Fibroblast of lung (primary cell): ENCODE results near the gene A2M.

Experiments
- EZH2 ChIP-seq: IDR thresholded peaks from 2 replicates; pipeline ENCODE4 v1.5.1; 2012; ENCODE audit warnings: low read length, control low read depth, mild to moderate bottlenecking; ENCODE audit errors: missing control alignments
- TF ChIP-seq, protein P1 (sequence below), 2 donors: IDR thresholded peaks in 1 of 2; conservative IDR thresholded peaks in 1 of 2; 1 replicate in 1 of 2; 2 replicates in 1 of 2; pipeline ENCODE4 v1.5.1; 2011 to 2012; ENCODE audit warnings: low read length in 2 of 2, control low read depth in 1 of 2, inconsistent platforms in 1 of 2, low read depth in 1 of 2, mild to moderate bottlenecking in 1 of 2

GRCh38 chr12:9143137-9143536, 27.4 kb upstream of the A2M start:
- TF ChIP-seq, protein P1, sequence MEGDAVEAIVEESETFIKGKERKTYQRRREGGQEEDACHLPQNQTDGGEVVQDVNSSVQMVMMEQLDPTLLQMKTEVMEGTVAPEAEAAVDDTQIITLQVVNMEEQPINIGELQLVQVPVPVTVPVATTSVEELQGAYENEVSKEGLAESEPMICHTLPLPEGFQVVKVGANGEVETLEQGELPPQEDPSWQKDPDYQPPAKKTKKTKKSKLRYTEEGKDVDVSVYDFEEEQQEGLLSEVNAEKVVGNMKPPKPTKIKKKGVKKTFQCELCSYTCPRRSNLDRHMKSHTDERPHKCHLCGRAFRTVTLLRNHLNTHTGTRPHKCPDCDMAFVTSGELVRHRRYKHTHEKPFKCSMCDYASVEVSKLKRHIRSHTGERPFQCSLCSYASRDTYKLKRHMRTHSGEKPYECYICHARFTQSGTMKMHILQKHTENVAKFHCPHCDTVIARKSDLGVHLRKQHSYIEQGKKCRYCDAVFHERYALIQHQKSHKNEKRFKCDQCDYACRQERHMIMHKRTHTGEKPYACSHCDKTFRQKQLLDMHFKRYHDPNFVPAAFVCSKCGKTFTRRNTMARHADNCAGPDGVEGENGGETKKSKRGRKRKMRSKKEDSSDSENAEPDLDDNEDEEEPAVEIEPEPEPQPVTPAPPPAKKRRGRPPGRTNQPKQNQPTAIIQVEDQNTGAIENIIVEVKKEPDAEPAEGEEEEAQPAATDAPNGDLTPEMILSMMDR (conservative IDR thresholded peaks at IDR 0.05 in 1 of 2, IDR thresholded peaks at IDR 0.05 in 1 of 2; ENCODE audit: low read depth in 1 of 2, low read length in 2 of 2), result no peak
- no peak for TF ChIP-seq EZH2
